Measurements from ENCODE around the gene NFKB2. TPM values are rescaled to one million over a fixed set of nuclear protein-coding genes. Genes with fewer than 3 reads are reported as not detected.

Gene NFKB2
- total and polyA plus RNA-seq, 2 of the 4 experiments (the other 2 are of a cell fraction): 16.1 to 32.3 TPM

GRCh38 chr10:102419269-102420180 lies 24.0 kb downstream of the NFKB2 start:
- intact Hi-C loops (cut with micrococcal nuclease): no loop called here
- Histone ChIP-seq H3K4me3 (ENCODE audit: insufficient read depth, low read depth, low read length) (peak overlapping the region; percentile 38), H3K4ac (ENCODE audit: low read depth, low read length) (no peak overlapping the region), H3K27me3 (ENCODE audit: control insufficient read depth, insufficient read depth, low read length) (peaks cover 28% of the 10 kb centered on the region), H2BK20ac (ENCODE audit: low read depth, low read length) (no peak overlapping the region), H2BK120ac (ENCODE audit: low read depth, low read length) (no peak overlapping the region), H4K5ac (ENCODE audit: low read depth, low read length) (no peak overlapping the region), H3K27ac (ENCODE audit: insufficient read depth, low read length) (no peak overlapping the region), H4K8ac (ENCODE audit: low read depth in 2 of 2, low read length in 2 of 2) (no peak overlapping the region), H3K14ac (replicated peaks; ENCODE audit: low read depth, low read length) (no peak overlapping the region), H2AK5ac (ENCODE audit: low read depth, low read length) (no peak overlapping the region), H3K9me1 (ENCODE audit: insufficient read depth, low read length) (peaks cover 9% of the 10 kb centered on the region; the same call in 1 of the 2 replicates), H2AFZ (replicated peaks; ENCODE audit: low read length, poor library complexity) (peak overlapping the region; percentile 99), H3K36me3 (ENCODE audit: control insufficient read depth, insufficient read depth, low read length) (peaks cover 6% of the 10 kb centered on the region; the same call in 1 of the 2 replicates), H2AK9ac (replicated peaks; ENCODE audit: low read depth, low read length, poor library complexity) (peak overlapping the region; percentile 87), H3K9me3 (ENCODE audit: control insufficient read depth, insufficient read depth, low read length) (no peaks in the 10 kb centered on the region), H4K20me1 (ENCODE audit: insufficient read depth, low read length) (no peaks in the 10 kb centered on the region), H3K4me1 (ENCODE audit: control insufficient read depth, insufficient read depth, low read length) (peaks cover 9% of the 10 kb centered on the region), H3K79me1 (ENCODE audit: low read depth in 1 of 2, low read length in 2 of 2) (peaks cover 0 to 19% of the 10 kb centered on the region in 2 experiments; a peak in 2 of 4 replicates), H3K23ac (ENCODE audit: low read depth, low read length) (no peak overlapping the region), H2BK5ac (ENCODE audit: low read depth, low read length, poor library complexity, severe bottlenecking) (no peak overlapping the region), H3K18ac (ENCODE audit: low read depth, low read length) (no peak overlapping the region), H3K4me2 (ENCODE audit: low read depth, low read length) (peak overlapping the region; percentile 60), H3K56ac (ENCODE audit: extremely low read depth, insufficient read depth, low read length) (no peak overlapping the region), H4K91ac (ENCODE audit: insufficient read depth, low read depth, low read length) (no peak overlapping the region), H3K9ac (ENCODE audit: low read depth, low read length) (no peak overlapping the region), H2BK15ac (ENCODE audit: low read depth, low read length) (no peak overlapping the region)
- ChIA-PET CTCF (interaction anchor here (1.0 kb wide), 1 partner anchor 20 kb away, joined by 4 read pairs; no protein-coding TSS in a partner anchor), POLR2A (ENCODE audit: unreplicated experiment) (interaction anchor here (0.6 kb wide), 1 partner anchor 230 kb away, joined by 3 read pairs; no protein-coding TSS in a partner anchor)
- ATAC-seq (ENCODE audit: low read depth): no peak
- no peak for DNase-seq
- WGBS, 2 experiments (ENCODE audit: extremely low coverage in 2 of 2, insufficient read length in 1 of 2): 1% methylated on average over 21 of the region's 54 CpGs; no CpG with 5 or more reads in 1 of the 2 experiments
- in situ Hi-C loops (cut with MboI; ENCODE audit: low sequenced_read_pairs): no loop called here
- no TSS peak for BruUV-seq (replicated peaks)
- dilution Hi-C loops (cut with HindIII; ENCODE audit: low sequenced_read_pairs, unreplicated experiment): no loop called here
- no peak for TF ChIP-seq RAD21 (IDR thresholded peaks at IDR 0.05; ENCODE audit: low read length)
- TF ChIP-seq MAZ (IDR thresholded peaks at IDR 0.05; ENCODE audit: borderline replicate concordance, low read depth, low read length): peak; percentile 81

All from IMR-90 (cell line).